GM21737 (cell line): ENCODE data around the gene TXLNA.

Experiments
- ATAC-seq: cut with Tn5 transposase; IDR thresholded peaks from one replicate; pipeline ENCODE4 v1.9.1; 2021; ENCODE audit warnings: mild to moderate bottlenecking, moderate library complexity; ENCODE audit not compliant: unreplicated experiment

Gene TXLNA

DNA sequence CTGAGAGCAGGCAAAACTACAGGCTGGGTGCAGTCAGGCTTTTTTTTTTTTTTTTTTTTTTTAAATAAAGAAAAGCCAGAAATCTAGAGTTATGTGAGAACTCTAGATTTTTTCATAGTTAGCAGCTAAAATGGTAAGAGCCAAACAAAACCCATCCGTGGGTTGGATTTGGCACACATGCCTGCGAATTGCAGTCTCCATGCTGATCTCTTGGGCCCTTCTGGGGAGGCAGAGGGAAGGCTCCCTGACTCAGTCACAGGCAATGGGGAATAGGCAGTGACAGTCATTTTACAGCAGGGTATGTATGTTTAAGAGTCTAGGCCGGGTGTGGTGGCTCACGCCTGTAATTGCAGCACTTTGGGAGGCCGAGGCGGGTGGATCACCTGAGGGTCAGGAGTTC lies 2.6 kb downstream of the TXLNA start:
- no peak for ATAC-seq

DNA sequence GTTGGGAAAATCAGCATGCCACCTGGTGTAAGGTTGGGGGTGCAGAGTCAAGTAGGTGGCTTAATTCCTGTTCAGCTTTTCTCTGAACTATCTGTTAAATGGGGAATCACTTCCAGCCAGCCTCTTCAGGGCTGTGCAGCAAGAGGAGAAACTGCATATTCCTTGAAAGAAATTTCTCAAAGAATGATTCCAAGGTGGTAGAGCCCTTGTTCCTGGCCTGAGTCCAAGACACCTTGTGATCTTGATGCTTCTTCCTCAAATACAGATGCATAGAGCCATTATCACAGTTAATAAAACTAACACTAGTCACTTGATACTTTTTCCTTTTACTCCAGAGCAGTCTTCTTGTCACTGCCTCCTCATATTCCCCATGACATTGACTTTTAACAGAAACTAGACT lies 5.2 kb downstream of the TXLNA start:
- ATAC-seq: no peak

DNA sequence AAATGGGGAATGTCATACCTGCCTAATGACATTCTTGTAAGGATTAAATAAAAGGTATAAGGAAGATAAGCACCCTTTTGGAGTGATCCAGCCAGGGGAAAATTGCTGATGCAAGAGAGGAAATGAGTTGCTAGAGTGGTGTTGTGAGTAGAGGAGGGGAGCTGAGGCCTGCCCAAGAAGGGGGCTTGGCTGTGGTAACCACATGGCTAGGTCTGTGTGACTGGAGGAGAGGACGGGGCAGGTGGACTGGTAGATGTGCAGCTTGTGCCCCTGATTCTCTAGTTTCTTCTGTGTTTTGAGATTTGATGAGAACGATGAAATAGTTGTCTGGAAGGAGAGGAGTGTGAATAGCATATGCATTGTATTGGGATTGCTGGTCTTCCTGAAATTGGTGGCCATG lies 6.6 kb downstream of the TXLNA start:
- no peak for ATAC-seq

DNA sequence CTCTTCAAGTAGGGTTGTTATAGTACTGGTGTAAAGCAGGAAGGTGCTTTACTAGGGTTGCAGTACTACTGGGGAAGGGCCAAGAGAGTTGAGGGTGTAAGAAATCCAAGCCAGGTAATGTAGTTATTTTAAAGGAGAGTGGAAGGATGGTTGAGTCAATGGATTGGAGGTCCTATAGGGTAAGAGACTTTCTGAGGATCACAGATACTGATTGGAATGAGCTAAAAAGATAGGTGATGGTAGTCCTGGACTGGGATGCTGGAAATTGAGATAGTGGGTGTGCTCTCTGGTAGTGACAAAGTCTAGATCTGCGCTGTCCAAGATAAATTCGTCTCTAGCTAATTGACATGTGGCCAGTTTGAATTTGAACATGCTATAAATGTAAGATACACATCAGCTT lies 7.0 kb downstream of the TXLNA start:
- ATAC-seq: no peak

DNA sequence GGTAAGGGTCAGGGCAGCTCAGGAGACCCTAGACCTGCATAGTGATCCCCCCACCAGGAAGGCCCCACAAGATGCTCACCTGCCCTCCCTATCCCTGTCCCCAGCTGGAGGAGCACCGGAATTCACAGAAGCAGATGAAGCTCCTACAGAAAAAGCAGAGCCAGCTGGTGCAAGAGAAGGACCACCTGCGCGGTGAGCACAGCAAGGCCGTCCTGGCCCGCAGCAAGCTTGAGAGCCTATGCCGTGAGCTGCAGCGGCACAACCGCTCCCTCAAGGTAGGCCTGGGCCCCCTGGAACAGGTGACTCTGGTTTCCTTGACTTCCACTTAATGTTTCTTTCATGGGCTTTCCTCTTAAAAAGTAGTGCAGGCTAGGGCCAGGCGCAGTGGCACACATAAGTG lies 8.4 kb downstream of the TXLNA start:
- no peak for ATAC-seq

DNA sequence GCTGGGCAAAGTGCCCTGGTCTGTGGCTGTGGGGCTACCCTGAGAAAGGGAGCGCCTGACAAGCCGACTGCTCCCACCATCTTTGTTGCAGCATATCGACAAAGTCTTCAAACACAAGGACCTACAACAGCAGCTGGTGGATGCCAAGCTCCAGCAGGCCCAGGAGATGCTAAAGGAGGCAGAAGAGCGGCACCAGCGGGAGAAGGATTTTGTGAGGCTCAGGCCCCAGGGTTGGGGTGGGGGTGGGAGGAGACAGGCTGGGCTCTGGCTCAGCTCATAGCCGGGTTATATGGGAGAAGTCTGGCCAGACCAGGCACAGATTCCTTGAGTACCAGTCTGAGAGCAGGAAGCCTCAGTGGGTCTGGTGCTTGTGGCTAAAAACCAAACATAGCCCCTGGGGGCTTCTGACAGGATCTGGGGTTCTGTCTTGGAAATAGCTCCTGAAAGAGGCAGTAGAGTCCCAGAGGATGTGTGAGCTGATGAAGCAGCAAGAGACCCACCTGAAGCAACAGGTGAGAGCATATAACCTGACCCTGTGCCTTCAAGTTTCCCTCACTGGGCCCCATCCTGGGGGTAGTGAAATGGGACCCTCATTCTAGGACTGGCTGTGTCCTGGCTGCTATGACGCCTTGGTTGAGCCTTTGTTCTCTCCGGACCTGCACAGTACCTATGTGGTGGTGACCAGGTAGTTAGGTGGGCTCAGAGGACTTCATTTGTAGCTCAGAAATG lies 12.9 kb downstream of the TXLNA start:
- ATAC-seq: no peak

DNA sequence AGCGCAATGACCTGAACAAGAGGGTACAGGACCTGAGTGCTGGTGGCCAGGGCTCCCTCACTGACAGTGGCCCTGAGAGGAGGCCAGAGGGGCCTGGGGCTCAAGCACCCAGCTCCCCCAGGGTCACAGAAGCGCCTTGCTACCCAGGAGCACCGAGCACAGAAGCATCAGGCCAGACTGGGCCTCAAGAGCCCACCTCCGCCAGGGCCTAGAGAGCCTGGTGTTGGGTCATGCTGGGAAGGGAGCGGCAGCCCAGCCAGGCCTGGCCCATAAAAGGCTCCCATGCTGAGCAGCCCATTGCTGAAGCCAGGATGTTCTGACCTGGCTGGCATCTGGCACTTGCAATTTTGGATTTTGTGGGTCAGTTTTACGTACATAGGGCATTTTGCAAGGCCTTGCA lies 15.5 kb downstream of the TXLNA start:
- no peak for ATAC-seq

DNA sequence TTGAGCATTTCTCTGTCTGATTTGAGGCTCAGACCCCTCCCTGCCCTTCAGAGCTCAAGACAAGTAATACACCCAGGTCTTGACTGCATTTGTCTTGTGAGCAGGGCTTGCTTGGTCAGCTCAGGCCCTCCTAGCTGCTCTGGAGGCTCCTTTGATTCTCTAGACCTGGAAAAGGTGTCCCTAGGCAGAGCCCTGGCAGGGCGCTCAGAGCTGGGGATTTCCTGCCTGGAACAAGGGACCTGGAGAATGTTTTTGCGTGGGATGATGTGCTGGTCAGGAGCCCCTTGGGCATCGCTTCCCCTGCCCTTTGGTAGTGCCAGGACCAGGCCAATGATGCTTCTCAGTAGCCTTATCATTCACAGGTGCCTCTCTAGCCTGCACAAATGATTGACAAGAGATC lies 16.1 kb downstream of the TXLNA start:
- ATAC-seq: no peak

DNA sequence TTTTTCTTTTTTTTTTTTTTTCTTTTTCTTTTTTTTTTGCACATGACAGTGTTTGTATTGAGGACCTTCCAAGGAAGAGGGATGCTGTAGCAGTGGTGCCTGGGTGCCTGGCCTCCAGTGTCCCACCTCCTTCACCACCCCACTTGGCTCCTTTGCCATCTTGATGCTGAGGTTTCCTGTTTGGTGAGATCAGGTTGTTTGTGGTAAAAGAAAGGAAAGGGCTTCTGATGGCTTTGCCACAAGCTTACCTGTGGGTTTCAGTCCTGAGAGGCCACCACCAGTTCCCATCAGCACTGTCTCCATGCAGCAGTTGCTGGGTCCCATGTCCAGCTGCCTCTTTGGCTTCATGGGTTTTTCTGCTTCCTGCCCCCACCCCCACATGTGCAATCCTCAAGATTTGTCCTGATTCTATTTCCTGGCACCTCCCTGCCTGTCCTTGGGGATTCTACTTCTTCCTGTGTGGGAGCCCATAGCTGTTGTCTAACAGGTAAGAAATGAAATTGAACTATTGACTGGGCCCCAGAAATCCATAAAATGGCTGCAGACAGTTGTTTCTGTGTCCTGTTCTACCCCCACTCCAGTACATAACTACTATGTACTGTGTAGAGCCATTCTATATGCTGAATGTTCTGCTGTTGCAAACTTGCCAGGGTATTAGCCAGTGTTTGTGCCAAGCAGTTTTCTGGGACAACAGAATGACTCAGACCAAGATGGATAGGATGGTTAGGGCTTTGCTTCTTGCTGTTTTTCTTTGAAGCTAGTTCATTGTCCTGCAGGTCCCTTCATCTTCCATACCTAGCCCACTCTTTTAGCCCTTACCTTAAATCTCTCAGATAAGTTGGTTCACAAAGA lies 16.7 kb downstream of the TXLNA start:
- ATAC-seq: no peak

DNA sequence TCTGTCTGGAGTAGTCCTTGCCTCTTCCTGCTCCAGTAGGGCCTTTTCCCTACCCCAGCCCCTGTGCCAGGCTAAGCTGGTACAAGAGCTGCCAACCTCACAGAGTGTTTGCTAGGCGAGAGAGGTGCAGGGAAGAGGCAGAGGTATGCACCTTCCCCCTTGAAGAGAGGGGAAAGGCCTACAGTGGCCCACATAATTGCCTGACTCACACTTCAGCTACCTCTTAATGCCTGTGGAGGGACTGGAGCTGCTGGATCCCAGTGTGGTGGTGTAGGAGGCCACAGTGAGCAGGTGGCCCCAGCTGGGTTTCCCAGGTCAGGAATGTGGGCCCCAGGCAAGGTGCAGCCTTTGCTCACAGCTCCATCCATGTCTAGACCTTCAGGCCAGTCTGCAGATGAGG lies 17.6 kb downstream of the TXLNA start:
- ATAC-seq: no peak

DNA sequence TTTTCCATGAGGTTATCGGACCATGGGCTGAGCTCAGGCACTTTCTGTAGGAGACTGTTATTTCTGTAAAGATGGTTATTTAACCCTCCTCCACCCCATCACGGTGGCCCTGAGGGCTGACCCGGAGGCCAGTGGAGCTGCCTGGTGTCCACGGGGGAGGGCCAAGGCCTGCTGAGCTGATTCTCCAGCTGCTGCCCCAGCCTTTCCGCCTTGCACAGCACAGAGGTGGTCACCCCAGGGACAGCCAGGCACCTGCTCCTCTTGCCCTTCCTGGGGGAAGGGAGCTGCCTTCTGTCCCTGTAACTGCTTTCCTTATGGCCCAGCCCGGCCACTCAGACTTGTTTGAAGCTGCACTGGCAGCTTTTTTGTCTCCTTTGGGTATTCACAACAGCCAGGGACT lies 18.4 kb downstream of the TXLNA start:
- no peak for ATAC-seq

DNA sequence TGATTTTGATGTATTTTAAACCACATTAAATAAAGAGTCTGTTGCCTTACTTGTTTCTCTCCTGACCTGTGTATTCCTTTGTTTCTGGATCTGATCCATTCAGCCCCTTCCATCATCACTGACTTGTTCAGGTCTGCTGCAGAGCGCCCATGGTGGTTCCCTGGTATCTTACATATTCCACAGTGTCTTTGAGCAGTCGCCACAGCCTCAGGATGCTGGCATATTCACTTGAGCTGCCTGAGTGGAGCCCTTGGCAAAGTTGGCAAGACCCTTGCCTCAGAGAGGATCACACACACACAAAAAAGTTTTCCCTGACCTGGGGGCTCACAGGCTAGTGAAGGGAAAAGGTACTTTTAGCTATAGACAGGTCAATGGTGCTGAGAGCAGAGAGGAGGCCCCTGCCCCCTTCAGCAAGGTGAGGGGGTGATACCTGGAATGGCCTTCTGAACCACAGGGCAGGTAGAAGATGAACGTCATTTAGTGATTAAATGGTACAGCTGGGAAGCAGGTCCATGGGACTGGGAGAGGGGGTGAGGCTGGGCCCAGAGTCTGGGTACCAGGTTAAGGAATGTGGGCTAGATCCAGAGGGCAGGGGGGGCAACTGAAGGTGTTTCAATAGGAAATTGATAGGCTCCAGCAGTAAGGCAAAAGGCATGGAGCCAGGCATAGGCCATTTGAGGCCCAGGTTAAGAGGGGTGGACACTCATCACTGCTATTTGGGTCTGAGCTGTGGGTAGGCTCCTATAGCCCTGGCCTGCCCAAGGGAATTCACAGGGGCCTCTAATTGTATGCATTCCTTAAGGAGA lies 19.0 kb downstream of the TXLNA start:
- no peak for ATAC-seq

DNA sequence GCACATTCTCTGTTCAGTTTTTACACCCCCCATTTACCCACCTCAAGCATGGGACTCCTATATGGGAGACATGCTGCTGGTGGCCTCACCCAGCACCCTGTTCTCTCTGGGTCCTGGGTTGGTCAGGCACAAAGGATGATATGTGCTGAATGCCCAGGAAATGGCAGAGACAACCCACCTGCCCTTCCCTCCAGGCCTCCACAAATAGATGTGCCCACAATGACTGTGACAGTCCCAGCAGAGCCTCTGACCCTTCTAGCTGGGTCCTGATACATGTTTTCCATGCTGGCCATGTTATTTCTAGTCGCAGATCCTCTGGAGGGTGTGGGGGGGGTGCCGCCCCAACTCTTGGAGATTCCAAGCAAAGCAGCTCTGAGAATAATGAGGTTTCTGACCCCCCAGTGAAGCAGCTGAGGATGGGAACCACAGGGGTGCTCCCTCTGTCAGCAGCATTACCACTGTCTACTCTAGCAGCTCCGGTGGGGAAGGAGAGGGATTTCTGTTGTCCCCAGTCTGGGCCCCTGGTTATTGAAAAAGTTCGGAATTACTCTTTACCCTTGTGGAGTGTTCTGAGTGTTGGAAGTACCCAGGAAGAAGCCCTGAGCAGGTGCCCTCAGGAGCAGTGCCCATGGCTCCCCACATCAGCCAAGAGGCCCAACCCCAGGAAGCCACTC lies 19.7 kb downstream of the TXLNA start:
- ATAC-seq: no peak

DNA sequence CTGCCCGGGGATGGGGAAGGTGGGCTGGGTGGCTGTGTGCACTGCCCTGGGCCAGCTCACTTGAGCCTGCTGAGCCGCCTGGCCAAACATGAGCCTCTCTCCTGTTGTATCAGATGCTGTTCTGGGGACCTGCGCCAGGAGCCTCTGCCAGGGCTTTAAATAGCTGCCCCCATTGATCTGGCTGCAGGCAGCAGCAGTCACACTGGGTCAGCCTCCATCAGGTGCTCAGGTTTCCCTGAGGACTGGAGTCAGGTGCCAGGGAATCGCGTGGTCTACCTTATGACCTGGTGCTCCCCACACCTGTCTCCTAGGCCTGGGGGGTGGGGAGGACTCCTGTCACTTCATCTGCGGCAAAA lies 20.2 kb downstream of the TXLNA start:
- no peak for ATAC-seq

DNA sequence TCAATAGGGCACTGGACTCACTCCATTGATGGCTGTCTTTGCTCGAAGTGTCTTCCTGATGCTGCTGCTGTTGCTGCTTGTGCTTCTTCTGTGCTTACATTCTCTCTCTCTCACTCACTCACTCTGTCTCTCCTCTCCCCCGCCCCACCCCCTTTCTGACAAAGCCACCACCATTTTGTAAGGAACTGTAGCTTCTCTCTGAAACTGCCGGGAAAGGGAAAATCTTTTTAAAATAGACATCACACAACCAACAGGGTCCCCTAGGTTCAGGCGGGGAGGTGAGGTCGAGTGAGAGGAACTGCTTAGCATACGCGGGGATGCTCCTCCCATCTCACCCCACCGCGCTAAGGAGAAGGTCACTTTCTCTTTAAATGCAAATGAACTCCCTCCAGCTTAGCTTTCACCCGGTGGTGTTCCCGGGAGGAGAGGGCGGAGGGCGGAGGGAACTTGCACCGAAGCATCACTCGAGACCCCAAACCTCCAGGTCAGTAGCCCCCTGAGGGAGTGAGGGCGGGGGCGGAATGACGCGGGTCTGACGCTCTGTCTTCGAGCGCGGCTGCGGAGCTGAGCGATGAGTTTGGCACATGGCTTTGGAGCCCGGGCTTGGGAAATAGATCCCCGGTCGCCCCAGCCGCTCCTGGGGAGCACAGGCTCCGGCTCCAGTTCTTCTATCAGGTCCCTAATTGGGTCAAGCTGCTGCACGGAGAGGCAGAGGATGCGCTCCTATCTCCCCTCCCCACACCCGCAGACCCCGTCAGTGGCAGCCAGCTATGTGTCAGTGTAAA lies 20.9 kb downstream of the TXLNA start, which contains the start of gene CCDC28B:
CCDC28B (plus strand) TSS at position 370 of the 785 bp plus-strand sequence. CDS start 1,341 bp downstream, outside the sequence.
- no peak for ATAC-seq

DNA sequence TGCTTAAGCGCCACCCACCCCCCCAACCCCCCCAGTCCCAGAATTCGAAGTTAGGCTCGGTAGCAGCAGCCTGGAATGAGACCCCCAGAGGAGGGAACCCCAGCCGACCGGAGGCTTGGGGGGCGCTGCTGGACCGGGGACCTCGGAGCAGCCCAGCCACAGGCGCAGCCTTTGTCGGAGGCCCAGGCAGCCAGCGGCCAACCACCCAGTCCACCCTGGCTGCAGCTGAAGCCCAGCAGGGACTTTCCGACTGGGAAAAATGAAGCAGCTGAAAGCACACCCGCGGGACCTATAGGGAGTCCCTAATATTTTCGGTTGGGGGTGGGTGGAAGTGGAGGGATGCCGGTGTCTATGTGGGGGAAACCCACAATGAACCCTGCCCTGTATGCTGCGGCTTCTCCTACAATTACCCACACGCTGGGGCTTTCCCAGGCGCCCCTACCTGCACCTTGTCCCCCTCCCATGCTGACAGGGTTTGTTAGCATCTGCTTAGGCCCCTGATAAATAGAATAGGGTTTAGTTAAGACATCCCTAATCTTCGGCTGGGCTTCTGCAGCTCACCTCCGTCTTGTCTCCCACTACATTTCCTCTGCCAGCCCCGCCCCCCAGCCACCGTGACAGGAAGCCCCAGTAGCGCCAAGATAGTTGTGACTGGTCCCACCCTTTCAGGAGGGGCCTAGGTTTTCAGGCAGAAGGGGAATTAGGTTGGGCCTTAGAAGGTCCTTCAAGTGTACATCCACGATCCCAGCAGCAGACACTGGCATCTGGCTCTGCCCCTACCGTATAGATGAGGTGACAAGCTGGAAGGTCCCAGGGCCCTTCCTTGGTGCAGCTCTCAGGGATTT lies 21.8 kb downstream of the TXLNA start:
- peak; percentile 45 for ATAC-seq

DNA sequence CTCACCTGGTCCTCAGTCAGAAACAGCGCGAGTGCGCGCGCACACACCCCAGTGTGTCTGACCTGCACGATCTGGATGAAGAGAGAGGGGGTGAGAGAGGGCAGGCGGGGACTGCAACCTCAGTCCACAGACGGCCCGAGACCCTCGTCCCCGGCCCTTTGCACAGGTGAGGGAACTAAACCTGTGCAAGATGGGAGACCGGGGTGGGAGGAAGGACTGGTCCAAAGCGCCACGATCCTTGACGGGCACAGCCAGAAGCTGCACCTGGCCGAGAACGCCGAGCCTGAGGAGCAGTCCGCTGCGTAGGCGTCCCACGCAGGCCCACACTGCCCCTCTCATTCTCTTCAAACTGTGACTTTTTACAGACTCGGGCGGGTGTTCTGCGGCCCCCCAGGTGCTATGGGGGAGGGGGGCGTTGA lies 25.5 kb downstream of the TXLNA start:
- no peak for ATAC-seq

DNA sequence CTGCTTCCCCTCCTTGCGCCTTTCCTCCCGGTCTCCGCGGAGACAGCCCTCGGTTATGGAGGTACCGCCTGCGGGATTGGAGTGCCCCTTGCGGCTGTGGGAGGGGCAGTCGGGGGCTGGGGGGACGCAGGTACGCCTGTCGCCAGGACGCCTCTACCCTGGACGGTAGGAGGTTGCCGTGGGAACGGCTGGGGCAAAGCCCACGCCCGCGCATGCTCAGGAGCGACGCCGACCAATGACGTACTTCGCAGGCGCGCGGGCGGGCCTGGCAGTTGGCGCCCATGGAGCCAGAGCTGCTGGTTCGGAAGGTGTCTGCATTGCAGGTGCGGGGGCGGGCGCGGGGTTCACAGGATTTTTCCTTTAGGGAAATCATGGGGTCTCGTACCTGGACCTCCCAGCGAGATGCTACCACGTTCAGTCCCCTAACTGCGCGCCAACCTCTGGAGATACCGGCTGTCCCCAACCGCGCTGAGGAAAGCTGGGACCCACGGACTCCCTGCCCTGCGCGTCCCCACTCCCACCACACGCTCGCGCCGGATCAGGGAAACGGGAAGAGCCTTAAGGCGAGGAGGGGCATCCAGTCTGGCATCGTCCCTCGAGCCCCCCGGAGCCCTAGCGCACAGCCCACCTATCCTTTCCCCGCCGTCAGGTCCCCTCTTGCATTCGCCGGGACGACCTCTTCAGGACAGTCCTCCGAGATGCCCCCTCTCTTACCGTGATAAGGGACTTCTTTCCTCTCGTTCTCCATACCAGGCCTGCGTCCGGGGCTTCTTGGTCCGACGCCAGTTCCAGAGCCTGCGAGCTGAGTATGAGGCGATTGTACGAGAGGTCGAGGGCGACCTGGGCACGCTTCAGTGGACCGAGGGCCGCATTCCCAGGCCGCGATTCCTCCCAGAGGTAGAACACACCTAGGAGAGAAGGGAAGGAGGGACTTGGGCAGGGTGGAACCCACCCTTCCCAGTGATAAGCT lies 26.2 kb downstream of the TXLNA start, which contains the start of gene IQCC:
IQCC (plus strand) TSS at position 271 of the 970 bp plus-strand sequence; CDS start at position 282, 11 bp downstream.
- ATAC-seq: peak; percentile 44
